Cardiac muscle cell (in vitro differentiated cells and primary cell): Measurements from ENCODE around the gene CPXM2. TPM values are rescaled to one million over a fixed set of nuclear protein-coding genes. Genes with fewer than 3 reads are reported as not detected.

Experiments used
- DNase-seq, 2 donors: peaks; one replicate each; pipeline versions ENCODE4 v3.0.0 to v3.0.0-alpha.2; 2010 to 2017; ENCODE audit warnings: low read depth in 1 of 2, low spot score in 1 of 2
- H3K27ac ChIP-seq: fragments of 200-600 bp; sonication (generic); 2 replicates; pipeline ENCODE4 v1.5.1; 2016
- H3K27me3 ChIP-seq: fragments of 200-600 bp; sonication (generic); 2 replicates; pipeline ENCODE4 v1.6.0; 2016; ENCODE audit warnings: control low read depth
- H3K36me3 ChIP-seq: fragments of 200-600 bp; sonication (generic); 2 replicates; pipeline ENCODE4 v1.5.1; 2016; ENCODE audit warnings: control low read depth
- H3K4me1 ChIP-seq: fragments of 200-600 bp; sonication (generic); 2 replicates; pipeline ENCODE4 v1.8.1; 2017; ENCODE audit warnings: low read depth, mild to moderate bottlenecking, mixed run types
- H3K4me3 ChIP-seq: fragments of 200-600 bp; sonication (generic); 2 replicates; pipeline ENCODE4 v1.5.1; 2016; ENCODE audit warnings: mild to moderate bottlenecking
- H3K9me3 ChIP-seq: fragments of 200-600 bp; sonication (generic); 2 replicates; pipeline ENCODE4 v1.5.1; 2017; ENCODE audit warnings: low read depth, mild to moderate bottlenecking, control low read depth
- polyA plus RNA-seq: library from polyadenylated mRNA; unstranded; fragments of >200 nt; fragmentation: Nextera tagmentation; extraction: Ambion mirVana; gene quantifications from 2 replicates; pipeline ENCODE4 v1.2.1, GENCODE V29; 2016
- total RNA-seq: library from RNA; depleted of rRNA; stranded (reverse); fragments of >200 nt; gene quantifications from 2 replicates; pipeline ENCODE4 v1.2.3, GENCODE V29; 2016
- TF ChIP-seq, protein P1 (sequence below): IDR thresholded peaks from 2 replicates; pipeline ENCODE4 v1.5.1; 2012; ENCODE audit warnings: low read depth, mild to moderate bottlenecking, low read length

The CPXM2 gene
- total and polyA plus RNA-seq, 2 experiments from 2014 or later, result 0.39 to 1.3 TPM

DNA sequence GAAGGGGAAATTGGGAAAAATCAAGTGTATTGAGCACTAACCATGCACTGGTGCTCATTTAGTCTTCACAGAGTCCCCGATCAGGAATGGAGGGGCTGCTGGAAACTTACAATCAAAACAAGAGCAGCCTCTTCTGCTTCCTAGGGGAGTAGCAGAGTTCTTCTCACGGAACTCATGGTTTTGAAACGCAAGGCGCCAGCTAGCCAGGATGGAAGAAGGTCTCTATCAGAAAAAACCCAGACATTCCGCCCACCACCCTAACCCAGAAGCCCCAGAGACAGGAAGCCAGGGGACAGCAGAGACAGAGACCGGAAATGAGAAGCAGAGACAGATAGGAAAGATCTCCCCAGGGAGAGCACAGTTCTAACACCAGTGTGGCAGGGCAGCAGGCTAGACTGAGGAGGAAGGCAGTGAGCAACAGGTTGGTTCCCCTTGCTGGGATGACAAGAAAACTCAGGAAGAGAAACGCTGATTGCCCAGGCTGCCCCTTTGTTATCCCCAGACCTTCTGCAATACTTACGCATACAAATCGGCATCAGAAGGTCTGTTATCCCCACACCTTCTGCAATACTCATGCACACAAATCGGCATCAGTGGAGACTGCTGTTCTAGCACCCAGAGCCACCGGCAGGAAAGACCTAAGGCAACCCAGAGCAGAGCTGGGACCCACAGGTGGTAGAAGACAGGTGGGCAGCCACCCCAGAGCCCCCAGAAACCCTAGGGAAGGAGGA lies 99.2 kb downstream of the CPXM2 start:
- Histone ChIP-seq H3K27ac (no peak overlapping the region), H3K4me3 (no peak overlapping the region), H3K4me1 (no peaks in the 10 kb centered on the region), H3K9me3 (no peaks in the 10 kb centered on the region), H3K36me3 (no peaks in the 10 kb centered on the region), H3K27me3 (no peaks in the 10 kb centered on the region)
- no peak for DNase-seq
- TF ChIP-seq, protein P1, sequence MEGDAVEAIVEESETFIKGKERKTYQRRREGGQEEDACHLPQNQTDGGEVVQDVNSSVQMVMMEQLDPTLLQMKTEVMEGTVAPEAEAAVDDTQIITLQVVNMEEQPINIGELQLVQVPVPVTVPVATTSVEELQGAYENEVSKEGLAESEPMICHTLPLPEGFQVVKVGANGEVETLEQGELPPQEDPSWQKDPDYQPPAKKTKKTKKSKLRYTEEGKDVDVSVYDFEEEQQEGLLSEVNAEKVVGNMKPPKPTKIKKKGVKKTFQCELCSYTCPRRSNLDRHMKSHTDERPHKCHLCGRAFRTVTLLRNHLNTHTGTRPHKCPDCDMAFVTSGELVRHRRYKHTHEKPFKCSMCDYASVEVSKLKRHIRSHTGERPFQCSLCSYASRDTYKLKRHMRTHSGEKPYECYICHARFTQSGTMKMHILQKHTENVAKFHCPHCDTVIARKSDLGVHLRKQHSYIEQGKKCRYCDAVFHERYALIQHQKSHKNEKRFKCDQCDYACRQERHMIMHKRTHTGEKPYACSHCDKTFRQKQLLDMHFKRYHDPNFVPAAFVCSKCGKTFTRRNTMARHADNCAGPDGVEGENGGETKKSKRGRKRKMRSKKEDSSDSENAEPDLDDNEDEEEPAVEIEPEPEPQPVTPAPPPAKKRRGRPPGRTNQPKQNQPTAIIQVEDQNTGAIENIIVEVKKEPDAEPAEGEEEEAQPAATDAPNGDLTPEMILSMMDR, result no peak

- no peak overlapping the region for H3K27ac ChIP-seq
- no peak for DNase-seq
- no peaks in the 10 kb centered on the region for H3K4me1 ChIP-seq
Measured at GRCh38 chr10:123790132-123790885, 101.3 kb downstream of the CPXM2 start.

DNA sequence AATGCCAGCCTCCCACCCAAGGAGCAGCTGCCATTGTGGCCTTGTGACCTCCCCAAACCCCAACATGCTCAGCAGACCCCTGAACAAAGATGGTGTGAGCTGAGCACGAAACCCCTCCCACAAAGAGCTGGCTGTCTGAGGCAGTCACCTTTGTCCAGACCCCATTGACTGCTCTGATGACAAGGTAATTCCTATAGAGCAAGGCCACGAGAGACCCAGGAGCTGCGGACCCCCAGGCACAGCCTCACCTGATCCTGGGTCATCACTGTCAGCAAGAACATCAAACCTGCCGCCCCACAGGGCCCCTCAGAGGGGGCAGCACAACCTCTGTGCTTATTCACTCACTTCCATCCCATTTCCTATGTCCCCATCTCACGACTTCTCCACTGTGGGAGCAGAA lies 102.6 kb downstream of the CPXM2 start:
- no peaks in the 10 kb centered on the region for H3K4me1 ChIP-seq
- H3K27me3 ChIP-seq, result no peaks in the 10 kb centered on the region
- no peak for DNase-seq
- no peak overlapping the region for H3K4me3 ChIP-seq
- H3K9me3 ChIP-seq, result no peaks in the 10 kb centered on the region
- no peak overlapping the region for H3K27ac ChIP-seq
- TF ChIP-seq, protein P1, result no peak
- no peaks in the 10 kb centered on the region for H3K36me3 ChIP-seq

More at GRCh38 chr10:123790132-123790885, 101.3 kb downstream of the CPXM2 start:
- Histone ChIP-seq H3K27me3 (no peaks in the 10 kb centered on the region), H3K4me3 (no peak overlapping the region), H3K36me3 (no peaks in the 10 kb centered on the region), H3K9me3 (no peaks in the 10 kb centered on the region)
- TF ChIP-seq, protein P1, result no peak

- no peak for DNase-seq
Measured at GRCh38 chr10:123787566-123787965, 104.0 kb downstream of the CPXM2 start.

DNA sequence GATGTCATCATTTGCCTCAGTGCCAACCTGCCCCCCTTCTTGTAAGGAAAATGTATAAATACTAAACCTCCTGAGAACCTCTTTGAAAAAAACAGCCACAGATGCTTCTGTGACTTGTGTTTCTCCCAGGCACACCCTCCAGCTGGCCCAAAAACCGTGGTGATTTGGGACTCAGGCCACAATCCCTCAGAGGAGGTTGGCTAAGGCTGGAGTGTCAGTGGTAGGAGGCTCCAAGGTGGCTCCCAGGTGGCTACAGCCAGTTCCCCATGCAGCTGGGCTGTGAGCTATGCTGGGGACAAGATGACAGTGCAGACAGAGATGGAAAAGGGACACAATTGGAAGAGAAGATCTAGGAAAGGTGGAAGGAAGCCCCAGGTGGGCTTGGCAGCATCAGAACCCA lies 104.7 kb downstream of the CPXM2 start:
- H3K4me3 ChIP-seq, result no peak overlapping the region
- TF ChIP-seq, protein P1, result no peak
- H3K36me3 ChIP-seq, result no peaks in the 10 kb centered on the region
- H3K27ac ChIP-seq, result no peak overlapping the region
- H3K27me3 ChIP-seq, result no peaks in the 10 kb centered on the region
- no peak for DNase-seq
- H3K4me1 ChIP-seq, result no peaks in the 10 kb centered on the region
- H3K9me3 ChIP-seq, result no peaks in the 10 kb centered on the region

More at GRCh38 chr10:123787566-123787965, 104.0 kb downstream of the CPXM2 start:
- Histone ChIP-seq H3K9me3 (no peaks in the 10 kb centered on the region), H3K4me3 (no peak overlapping the region), H3K27me3 (no peaks in the 10 kb centered on the region), H3K36me3 (no peaks in the 10 kb centered on the region), H3K27ac (no peak overlapping the region), H3K4me1 (no peaks in the 10 kb centered on the region)
- TF ChIP-seq, protein P1, result no peak
